Muscle of leg (tissue), 11 donors: ENCODE data around the gene MED16. TPM values are rescaled to one million over a fixed set of nuclear protein-coding genes. Genes with fewer than 3 reads are reported as not detected.
"Not testable (repeated sequence)": the region's sequence is repeated elsewhere in the genome, so short reads cannot be mapped to it uniquely, and the experiment has no call there.

Experiments
- DNase-seq: peaks from one replicate; pipeline ENCODE4 v3.0.0; 2013
- H3K27ac ChIP-seq: one replicate; pipeline ENCODE4 v1.5.1; 2013; ENCODE audit warnings: mild to moderate bottlenecking, low read length, control low read depth
- H3K27me3 ChIP-seq: one replicate; pipeline ENCODE4 v1.6.1; 2013; ENCODE audit warnings: low read length; ENCODE audit not compliant: control insufficient read depth, insufficient read depth
- H3K36me3 ChIP-seq: one replicate; pipeline ENCODE4 v1.6.1; 2013; ENCODE audit warnings: low read length; ENCODE audit not compliant: control insufficient read depth, insufficient read depth
- H3K4me1 ChIP-seq: one replicate; pipeline ENCODE4 v1.6.1; 2013; ENCODE audit warnings: low read length; ENCODE audit not compliant: control insufficient read depth, insufficient read depth
- H3K4me3 ChIP-seq: one replicate; pipeline ENCODE4 v1.5.1; 2013; ENCODE audit warnings: low read length, control low read depth
- H3K9me3 ChIP-seq: replicated peaks from 2 replicates; pipeline ENCODE4 v1.6.1; 2013; ENCODE audit warnings: low read depth, low read length; ENCODE audit not compliant: control insufficient read depth
- WGBS: methylation state at CpG from one replicate; pipeline ENCODE4 v1.1.5; 2013; ENCODE audit warnings: missing lambda C conversion rate; ENCODE audit not compliant: insufficient coverage; 5-methylcytosine and 5-hydroxymethylcytosine counted together
- polyA plus RNA-seq, 8 donors: library from polyadenylated mRNA; unstranded; fragments of 120-200 nt; gene quantifications; one replicate each; pipeline versions ENCODE4 v1.2.1 to v1.2.3, GENCODE V29; 2013; ENCODE audit warnings: inconsistent platforms in 1 of 8, low replicate concordance in 1 of 8; ENCODE audit not compliant: insufficient read length in 8 of 8, insufficient read depth in 1 of 8
- total RNA-seq: library from RNA; stranded (reverse); fragments of 120-200 nt; gene quantifications from one replicate; pipeline ENCODE4 v1.2.4, GENCODE V29; 2013

The MED16 gene
- total and polyA plus RNA-seq, 9 donors = 11.6 to 48.1 (median 37.7) TPM

DNA sequence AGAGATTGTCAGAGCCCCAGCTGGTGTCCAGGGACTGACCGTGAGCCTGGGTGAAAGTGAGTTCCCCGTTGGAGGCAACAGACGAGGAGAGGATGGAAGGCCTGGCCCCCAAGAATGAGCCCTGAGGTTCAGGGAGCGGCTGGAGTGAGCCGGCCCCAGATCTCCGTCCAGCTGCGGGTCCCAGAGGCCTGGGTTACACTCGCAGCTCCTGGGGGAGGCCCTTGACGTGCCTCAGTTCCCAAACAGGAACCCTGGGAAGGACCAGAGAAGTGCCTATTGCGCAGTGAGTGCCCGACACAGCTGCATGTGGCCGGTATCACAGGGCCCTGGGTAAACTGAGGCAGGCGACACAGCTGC is 42.0 kb downstream of the MED16 start:
- H3K4me1 ChIP-seq = peaks cover 20% of the 10 kb centered on the region
- WGBS = 30% methylated on average over 13 of the region's 13 CpGs
- H3K27me3 ChIP-seq = peaks cover 64% of the 10 kb centered on the region
- no peak for DNase-seq
- no peak overlapping the region for H3K4me3 ChIP-seq
- H3K36me3 ChIP-seq = no peaks in the 10 kb centered on the region
- H3K27ac ChIP-seq = peak overlapping the region; percentile 71
- H3K9me3 ChIP-seq = no peaks in the 10 kb centered on the region

DNA sequence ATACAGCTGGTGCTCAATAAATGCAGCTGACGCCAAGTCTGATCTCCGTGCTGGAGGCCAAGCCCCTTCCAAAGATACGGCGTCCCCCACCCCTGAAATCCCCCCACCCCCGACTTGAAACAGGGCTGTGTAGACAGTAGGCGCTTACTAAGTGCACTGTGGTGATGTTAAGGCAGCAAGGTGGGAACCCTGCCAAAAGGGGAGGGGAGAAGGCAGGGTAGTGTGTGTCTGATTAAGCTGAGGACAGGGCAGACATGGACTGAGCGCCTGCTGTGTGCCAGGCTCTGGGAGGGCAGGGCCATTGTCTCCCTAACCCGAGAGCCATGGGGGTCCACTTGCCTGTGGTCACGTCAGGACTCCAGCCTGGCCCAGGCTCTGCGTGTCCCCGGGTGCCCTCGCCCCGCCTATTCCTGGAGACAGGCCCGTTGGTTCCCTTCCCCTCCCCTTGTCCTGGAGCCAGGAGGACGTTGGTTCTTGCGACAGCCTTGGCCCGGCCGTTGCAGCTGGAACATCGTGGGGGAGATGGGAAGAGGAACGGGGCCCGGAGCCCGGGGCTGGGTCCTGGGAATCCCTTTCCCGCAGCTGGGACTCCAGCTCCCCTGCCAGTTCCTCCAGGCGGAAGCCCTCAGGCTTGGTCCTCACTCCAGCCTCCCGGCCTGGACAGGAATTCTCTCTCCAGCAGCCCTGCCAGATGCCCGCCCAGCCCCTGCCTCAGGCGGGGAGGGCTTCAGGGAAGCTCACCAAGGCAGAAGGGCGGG is 42.6 kb downstream of the MED16 start:
- Histone ChIP-seq H3K4me3 (no peak overlapping the region), H3K27me3 (peaks cover 69% of the 10 kb centered on the region), H3K4me1 (peaks cover 20% of the 10 kb centered on the region), H3K9me3 (no peaks in the 10 kb centered on the region), H3K27ac (peak overlapping the region; percentile 71), H3K36me3 (no peaks in the 10 kb centered on the region)
- WGBS = 5% methylated on average over 21 of the region's 28 CpGs
- DNase-seq = peak; percentile 93

DNA sequence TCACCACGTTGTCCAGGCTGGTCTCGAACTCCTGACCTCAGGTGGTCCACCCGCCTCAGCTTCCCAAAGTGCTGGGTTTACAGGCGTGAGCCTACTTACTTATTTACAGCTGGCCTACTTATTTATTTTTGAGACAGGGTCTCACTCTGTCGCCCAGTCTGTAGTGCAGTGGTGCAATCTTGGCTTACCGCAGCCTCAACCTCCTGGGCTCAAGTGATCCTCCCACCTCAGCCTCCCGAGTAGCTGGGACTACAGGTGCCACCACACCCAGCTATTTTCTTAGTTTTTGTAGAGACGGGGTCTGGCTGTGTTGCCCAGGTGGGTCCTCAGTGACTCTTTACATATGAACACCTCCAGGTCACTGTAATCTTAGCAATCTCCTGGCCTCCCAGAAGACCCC is 43.8 kb downstream of the MED16 start:
- 84% methylated on average over 7 of the region's 8 CpGs for WGBS
- not testable (repeated sequence) for DNase-seq

DNA sequence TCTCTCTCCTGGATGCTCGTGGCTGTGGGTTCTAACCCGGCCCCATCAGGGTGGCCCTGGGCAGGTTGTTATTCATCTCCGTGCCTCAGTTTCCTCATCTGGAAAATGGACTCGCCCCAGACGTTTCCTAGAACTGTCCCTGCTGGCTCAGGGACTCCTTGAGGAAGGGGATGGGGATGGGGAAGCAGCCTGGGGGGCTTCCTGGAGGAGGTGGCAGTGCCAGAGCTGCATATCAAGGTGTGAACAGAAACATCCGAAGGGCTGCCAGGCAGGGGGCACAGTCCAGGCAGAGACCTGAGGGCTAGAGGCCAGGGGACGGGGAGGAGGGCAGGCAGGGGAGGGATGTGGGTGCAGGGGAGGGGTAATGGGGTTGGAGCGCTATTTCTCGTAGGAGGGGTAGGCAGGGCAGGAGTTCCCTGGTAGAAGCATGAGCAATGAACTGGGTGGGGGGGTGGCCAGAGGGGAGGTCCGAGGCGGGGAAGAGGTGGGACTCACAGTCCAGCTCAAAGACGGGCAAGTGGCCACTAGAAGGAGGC is 44.5 kb downstream of the MED16 start:
- DNase-seq = peak; percentile 15
- Histone ChIP-seq H3K4me3 (no peak overlapping the region), H3K9me3 (no peaks in the 10 kb centered on the region), H3K36me3 (no peaks in the 10 kb centered on the region), H3K27me3 (peaks cover 75% of the 10 kb centered on the region), H3K4me1 (peaks cover 25% of the 10 kb centered on the region), H3K27ac (no peak overlapping the region)
- WGBS = 39% methylated on average over 12 of the region's 12 CpGs

More for the DNA sequence above, 43.8 kb downstream of the MED16 start:
- not testable (repeated sequence) for H3K36me3 ChIP-seq, H3K4me3 ChIP-seq, H3K9me3 ChIP-seq, H3K27ac ChIP-seq
- peaks cover 20% of the 10 kb centered on the region for H3K4me1 ChIP-seq
- peaks cover 74% of the 10 kb centered on the region for H3K27me3 ChIP-seq

DNA sequence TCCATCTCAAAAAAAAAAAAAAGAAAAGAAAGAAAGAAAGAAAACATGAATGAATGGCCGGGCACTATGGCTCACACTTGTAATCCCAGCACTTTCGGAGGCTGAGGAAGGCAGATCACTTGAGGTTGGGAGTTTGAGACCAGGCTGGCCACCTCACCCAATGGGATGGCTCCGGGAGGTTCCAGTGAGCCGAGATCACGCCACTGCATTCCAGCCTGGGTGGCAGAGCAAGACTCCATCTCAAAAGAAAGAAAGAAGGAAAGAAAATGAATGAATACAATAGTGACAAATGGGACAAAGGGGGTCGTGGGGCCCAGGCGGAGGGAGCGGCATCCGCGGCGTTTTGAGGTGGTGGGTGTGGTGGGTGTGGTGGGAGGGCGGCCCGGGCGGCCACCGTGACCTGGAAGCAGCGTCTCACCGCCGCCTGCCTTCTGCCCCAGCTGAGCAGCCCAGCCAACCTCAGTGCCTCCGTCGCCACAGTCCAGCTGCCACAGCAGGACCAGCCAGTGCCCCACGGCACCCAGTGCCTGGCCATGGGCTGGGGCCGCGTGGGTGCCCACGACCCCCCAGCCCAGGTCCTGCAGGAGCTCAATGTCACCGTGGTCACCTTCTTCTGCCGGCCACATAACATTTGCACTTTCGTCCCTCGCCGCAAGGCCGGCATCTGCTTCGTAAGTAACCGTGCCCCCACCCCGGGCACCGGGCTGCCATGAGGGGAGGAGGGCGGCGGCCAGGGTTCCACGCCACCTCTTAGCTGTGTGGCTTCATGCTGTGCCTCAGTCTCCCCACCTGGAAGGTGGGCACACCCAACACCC is 47.1 kb downstream of the MED16 start:
- Histone ChIP-seq H3K4me3 (no peak overlapping the region), H3K9me3 (no peaks in the 10 kb centered on the region), H3K27me3 (peaks cover 70% of the 10 kb centered on the region), H3K36me3 (no peaks in the 10 kb centered on the region), H3K27ac (no peak overlapping the region), H3K4me1 (peaks cover 27% of the 10 kb centered on the region)
- WGBS = 71% methylated on average over 32 of the region's 37 CpGs
- DNase-seq = peak; percentile 3

DNA sequence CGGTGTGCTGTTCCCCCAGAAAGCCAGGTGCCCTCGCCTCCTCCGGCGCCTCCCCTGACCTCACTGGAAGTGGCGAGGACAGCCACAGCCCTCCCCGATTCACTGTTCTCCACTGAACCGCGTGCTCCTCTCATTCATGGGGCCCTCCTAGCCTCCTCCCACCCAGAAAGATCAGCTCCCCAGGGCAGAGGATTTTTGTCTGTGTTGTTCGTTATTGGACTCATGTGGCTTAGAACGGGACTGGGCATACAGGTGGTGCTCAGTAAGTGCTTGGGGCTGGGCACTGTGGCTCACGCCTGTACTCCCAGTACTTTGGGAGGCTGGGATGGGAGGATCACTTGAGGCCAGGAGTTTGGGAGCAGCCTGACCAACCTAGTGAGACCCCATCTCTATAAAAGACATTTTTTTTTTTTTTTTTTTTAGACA is 48.4 kb downstream of the MED16 start:
- H3K27me3 ChIP-seq = peaks cover 72% of the 10 kb centered on the region
- 42% methylated on average over 4 of the region's 11 CpGs for WGBS
- no peak for DNase-seq

DNA sequence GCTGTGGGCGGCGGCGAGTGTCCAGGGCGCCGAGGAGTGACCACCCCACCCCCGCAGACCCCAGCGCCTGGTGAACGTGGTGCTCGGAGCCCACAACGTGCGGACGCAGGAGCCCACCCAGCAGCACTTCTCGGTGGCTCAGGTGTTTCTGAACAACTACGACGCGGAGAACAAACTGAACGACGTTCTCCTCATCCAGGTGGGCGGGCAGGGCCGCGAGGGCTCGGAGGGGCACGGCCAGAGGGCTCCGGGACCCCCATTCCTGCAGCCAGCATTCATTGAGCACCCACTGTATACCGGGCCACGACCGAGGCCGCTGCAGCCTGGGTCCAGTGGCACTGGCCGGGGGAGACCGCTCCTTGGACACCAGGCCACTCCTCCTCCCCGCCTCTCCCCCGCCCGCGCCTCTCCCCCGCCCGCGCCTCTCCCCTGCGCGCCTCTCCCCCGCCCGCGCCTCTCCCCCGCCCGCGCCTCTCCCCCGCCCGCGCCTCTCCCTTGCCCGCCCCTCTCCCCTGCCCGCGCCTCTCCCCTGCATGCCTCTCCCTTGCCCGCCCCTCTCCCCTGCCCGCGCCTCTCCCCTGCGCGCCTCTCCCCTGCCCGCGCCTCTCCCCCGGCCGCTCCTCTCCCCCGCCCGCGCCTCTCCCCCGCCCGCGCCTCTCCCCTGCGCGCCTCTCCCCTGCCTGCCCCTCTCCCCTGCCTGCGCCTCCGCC is 49.0 kb downstream of the MED16 start:
- H3K9me3 ChIP-seq = no peaks in the 10 kb centered on the region
- H3K4me1 ChIP-seq = peaks cover 25% of the 10 kb centered on the region
- H3K4me3 ChIP-seq = no peak overlapping the region
- no peaks in the 10 kb centered on the region for H3K36me3 ChIP-seq
- H3K27ac ChIP-seq = no peak overlapping the region
- peak; percentile 5 for DNase-seq
- H3K27me3 ChIP-seq = peaks cover 73% of the 10 kb centered on the region
- 13% methylated on average over 39 of the region's 70 CpGs for WGBS

More for the DNA sequence above, 48.4 kb downstream of the MED16 start:
- Histone ChIP-seq H3K27ac (no peak overlapping the region), H3K9me3 (no peaks in the 10 kb centered on the region), H3K4me1 (peaks cover 21% of the 10 kb centered on the region), H3K4me3 (no peak overlapping the region), H3K36me3 (no peaks in the 10 kb centered on the region)

DNA sequence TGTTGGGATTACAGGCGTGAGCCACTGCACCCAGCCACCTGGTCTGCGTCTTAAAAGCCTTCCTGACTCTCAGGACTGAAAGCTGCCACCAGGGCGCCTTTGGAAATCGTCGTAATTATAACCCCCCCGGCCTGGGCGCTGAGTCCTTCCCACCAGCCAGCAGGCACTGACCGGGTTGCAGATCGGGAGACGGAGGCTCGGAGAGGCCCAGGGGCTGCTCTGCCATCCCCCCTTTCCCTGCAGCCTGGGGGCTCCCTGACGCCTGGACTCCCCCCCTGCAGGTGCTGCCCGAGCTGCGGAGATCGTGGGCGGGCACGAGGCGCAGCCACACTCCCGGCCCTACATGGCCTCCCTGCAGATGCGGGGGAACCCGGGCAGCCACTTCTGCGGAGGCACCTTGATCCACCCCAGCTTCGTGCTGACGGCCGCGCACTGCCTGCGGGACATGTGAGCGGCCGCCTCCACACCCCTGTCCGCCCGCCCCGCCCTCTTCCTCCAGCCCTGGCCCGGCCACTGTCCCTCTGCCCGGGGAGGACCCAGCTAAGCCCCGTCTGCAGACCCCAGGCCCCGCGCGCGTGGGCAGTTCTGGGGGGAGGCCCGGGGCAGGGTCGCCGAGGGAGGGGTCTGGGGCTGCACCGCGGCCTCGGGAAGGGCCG is 49.7 kb downstream of the MED16 start:
- WGBS = 3% methylated on average over 46 of the region's 46 CpGs
- H3K27me3 ChIP-seq = peaks cover 70% of the 10 kb centered on the region
- peak; percentile 10 for DNase-seq
- H3K27ac ChIP-seq = no peak overlapping the region
- H3K9me3 ChIP-seq = no peaks in the 10 kb centered on the region
- H3K4me3 ChIP-seq = no peak overlapping the region
- H3K36me3 ChIP-seq = no peaks in the 10 kb centered on the region
- peaks cover 25% of the 10 kb centered on the region for H3K4me1 ChIP-seq

DNA sequence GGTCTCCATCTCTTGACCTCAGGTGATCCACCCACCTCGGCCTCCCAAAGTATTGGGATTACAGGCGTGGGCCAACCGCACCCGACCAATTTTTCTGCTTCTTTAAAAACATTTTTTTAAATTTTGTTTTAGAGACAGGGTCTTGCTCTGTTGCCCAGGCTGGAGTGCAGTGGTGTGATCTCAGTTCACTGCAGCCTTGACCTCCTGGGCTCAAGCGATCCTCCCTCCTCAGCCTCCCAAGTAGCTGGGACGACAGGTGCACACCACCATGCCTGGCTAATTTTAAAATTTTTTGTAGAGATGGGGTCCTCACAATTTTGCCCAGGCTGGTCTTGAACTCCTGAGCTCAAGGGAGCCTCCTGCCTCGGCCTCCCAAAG is 50.2 kb downstream of the MED16 start:
- not testable (repeated sequence) for H3K27ac ChIP-seq, H3K36me3 ChIP-seq, DNase-seq, H3K4me3 ChIP-seq, H3K9me3 ChIP-seq
- Histone ChIP-seq H3K27me3 (peaks cover 67% of the 10 kb centered on the region), H3K4me1 (peaks cover 19% of the 10 kb centered on the region)
- whole genome bisulfite sequencing = 62% methylated on average over 1 of the region's 7 CpGs
